HUES6 (cell line): ENCODE measurements around the gene IKBKE.

Experiments used
- H3K27ac ChIP-seq: 2 replicates; pipeline ENCODE4 v1.7.0; 2013; ENCODE audit warnings: low read depth, mild to moderate bottlenecking, low read length, inconsistent platforms
- H3K27me3 ChIP-seq: 2 replicates; pipeline ENCODE4 v1.6.1; 2013; ENCODE audit warnings: low read length; ENCODE audit not compliant: control insufficient read depth, insufficient read depth
- H3K36me3 ChIP-seq: 2 replicates; pipeline ENCODE4 v1.6.1; 2013; ENCODE audit warnings: low read length; ENCODE audit not compliant: control insufficient read depth, insufficient read depth
- H3K4me1 ChIP-seq: 2 replicates; pipeline ENCODE4 v1.6.1; 2013; ENCODE audit warnings: low read length; ENCODE audit not compliant: control insufficient read depth, insufficient read depth
- H3K4me3 ChIP-seq: 2 replicates; pipeline ENCODE4 v1.5.1; 2013; ENCODE audit warnings: low read depth, low read length
- H3K9ac ChIP-seq: one replicate; pipeline ENCODE4 v1.6.1; 2013; ENCODE audit warnings: mild to moderate bottlenecking, low read length
- H3K9me3 ChIP-seq: 2 replicates; pipeline ENCODE4 v1.6.1; 2013; ENCODE audit warnings: low read depth, low read length; ENCODE audit not compliant: control insufficient read depth, insufficient read depth

The IKBKE gene

GRCh38 chr1:206545351-206545750 lies 75.1 kb downstream of the IKBKE start:
- Histone ChIP-seq H3K36me3 (no peaks in the 10 kb centered on the region), H3K9ac (no peak overlapping the region), H3K4me1 (peaks cover 3% of the 10 kb centered on the region; the same call in 1 of the 2 replicates), H3K27ac (no peak overlapping the region), H3K4me3 (no peak overlapping the region), H3K27me3 (no peaks in the 10 kb centered on the region), H3K9me3 (no peaks in the 10 kb centered on the region)
